ENCODE measurements around the gene FRS3. TPM values are rescaled to one million over a fixed set of nuclear protein-coding genes. Genes with fewer than 3 reads are reported as not detected.

Gene FRS3
- total and polyA plus RNA-seq, 2 experiments from 2014 or later = 1.3 to 3.3 TPM

DNA sequence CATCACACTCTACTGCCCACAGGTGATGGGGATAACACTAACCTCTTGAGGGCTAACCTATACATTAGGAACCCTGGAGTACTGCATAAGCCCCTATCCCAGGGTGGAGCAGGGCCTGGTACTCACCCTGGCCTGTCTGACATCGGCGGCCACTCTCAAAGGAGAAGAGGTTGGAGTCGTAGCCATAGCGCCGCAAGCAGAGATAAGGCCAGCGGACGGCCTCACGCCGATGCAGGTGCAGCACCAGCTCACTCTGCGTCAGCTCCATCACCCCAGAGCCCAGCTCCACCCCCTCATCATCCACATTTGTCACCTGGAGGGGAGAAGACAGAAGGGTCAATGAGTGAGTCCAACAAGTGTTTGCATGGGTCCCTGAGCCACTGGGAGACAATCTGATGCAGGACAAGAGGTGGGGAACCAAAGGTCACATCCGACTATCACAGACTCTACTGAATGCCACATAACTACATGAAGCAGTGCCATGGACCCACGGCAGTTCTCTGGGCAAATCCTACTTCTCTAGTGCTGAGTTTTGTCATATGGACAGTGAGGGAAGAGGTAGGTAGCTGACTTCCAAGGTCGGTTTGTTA lies 4.3 kb downstream of the FRS3 start:
- H3K9me3 Mint-ChIP-seq = no peaks in the 10 kb centered on the region
- H3K27me3 Mint-ChIP-seq (ENCODE audit: insufficient read depth, low read depth, poor library complexity) = peaks cover 16% of the 10 kb centered on the region
- peaks cover 6% of the 10 kb centered on the region; the same call in 2 of the 3 replicates for H3K4me1 Mint-ChIP-seq
- H3K79me2 ChIP-seq (replicated peaks; ENCODE audit: insufficient read depth) = 0 out of 2 replicates have a peak, but pooled peaks cover 7% of the 10 kb centered on the region
- peaks cover 9% of the 10 kb centered on the region; the same call in 1 of the 2 replicates for H3K27me3 ChIP-seq (ENCODE audit: insufficient read depth)
- no peak overlapping the region for H3K4me3 ChIP-seq
- H4K20me1 ChIP-seq (replicated peaks; ENCODE audit: insufficient read depth) = no peaks in the 10 kb centered on the region
- ATAC-seq = no peak
- H3K36me3 Mint-ChIP-seq (ENCODE audit: low read depth) = peaks cover 19% of the 10 kb centered on the region
- H2AFZ ChIP-seq = no peak overlapping the region
- no peaks in the 10 kb centered on the region; the same call in 1 of the 2 replicates for H3K36me3 ChIP-seq (ENCODE audit: insufficient read depth)
- H3K4me1 ChIP-seq (ENCODE audit: insufficient read depth) = peaks cover 6% of the 10 kb centered on the region
- peaks cover 5% of the 10 kb centered on the region; the same call in 1 of the 2 replicates for H3F3A ChIP-seq (replicated peaks; ENCODE audit: low read depth)
- no peak overlapping the region for H3K4me3 Mint-ChIP-seq
- H3K9me2 ChIP-seq (ENCODE audit: insufficient read depth) = no peaks in the 10 kb centered on the region
- DNase-seq (ENCODE audit: low spot score) = no peak
- no peak overlapping the region for H3K27ac Mint-ChIP-seq
- H3K27ac ChIP-seq (ENCODE audit: low read depth) = no peak overlapping the region
- no peak overlapping the region for H3K4me2 ChIP-seq
- TF ChIP-seq ZNF114 (CRISPR knock-in tag; IDR thresholded peaks at IDR 0.05) (no peak), JUNB (IDR thresholded peaks at IDR 0.05; ENCODE audit: unreplicated experiment) (no peak), POLR2AphosphoS5 (IDR thresholded peaks at IDR 0.05; ENCODE audit: low read depth) (no peak), NANOG (IDR thresholded peaks at IDR 0.05; ENCODE audit: borderline replicate concordance) (no peak), CREB1 (CRISPR knock-in tag; IDR thresholded peaks at IDR 0.05; ENCODE audit: low read depth) (no peak), EZH2 (IDR thresholded peaks at IDR 0.05; ENCODE audit: low read depth, unreplicated experiment) (no peak), EZH2phosphoT487 (IDR thresholded peaks at IDR 0.05; ENCODE audit: unreplicated experiment) (no peak), STAT1 (IDR thresholded peaks at IDR 0.05; ENCODE audit: unreplicated experiment) (no peak)
- TF ChIP-seq, protein P1, sequence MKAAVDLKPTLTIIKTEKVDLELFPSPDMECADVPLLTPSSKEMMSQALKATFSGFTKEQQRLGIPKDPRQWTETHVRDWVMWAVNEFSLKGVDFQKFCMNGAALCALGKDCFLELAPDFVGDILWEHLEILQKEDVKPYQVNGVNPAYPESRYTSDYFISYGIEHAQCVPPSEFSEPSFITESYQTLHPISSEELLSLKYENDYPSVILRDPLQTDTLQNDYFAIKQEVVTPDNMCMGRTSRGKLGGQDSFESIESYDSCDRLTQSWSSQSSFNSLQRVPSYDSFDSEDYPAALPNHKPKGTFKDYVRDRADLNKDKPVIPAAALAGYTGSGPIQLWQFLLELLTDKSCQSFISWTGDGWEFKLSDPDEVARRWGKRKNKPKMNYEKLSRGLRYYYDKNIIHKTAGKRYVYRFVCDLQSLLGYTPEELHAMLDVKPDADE (IDR thresholded peaks at IDR 0.05) = no peak
- TF ChIP-seq, protein P2, sequence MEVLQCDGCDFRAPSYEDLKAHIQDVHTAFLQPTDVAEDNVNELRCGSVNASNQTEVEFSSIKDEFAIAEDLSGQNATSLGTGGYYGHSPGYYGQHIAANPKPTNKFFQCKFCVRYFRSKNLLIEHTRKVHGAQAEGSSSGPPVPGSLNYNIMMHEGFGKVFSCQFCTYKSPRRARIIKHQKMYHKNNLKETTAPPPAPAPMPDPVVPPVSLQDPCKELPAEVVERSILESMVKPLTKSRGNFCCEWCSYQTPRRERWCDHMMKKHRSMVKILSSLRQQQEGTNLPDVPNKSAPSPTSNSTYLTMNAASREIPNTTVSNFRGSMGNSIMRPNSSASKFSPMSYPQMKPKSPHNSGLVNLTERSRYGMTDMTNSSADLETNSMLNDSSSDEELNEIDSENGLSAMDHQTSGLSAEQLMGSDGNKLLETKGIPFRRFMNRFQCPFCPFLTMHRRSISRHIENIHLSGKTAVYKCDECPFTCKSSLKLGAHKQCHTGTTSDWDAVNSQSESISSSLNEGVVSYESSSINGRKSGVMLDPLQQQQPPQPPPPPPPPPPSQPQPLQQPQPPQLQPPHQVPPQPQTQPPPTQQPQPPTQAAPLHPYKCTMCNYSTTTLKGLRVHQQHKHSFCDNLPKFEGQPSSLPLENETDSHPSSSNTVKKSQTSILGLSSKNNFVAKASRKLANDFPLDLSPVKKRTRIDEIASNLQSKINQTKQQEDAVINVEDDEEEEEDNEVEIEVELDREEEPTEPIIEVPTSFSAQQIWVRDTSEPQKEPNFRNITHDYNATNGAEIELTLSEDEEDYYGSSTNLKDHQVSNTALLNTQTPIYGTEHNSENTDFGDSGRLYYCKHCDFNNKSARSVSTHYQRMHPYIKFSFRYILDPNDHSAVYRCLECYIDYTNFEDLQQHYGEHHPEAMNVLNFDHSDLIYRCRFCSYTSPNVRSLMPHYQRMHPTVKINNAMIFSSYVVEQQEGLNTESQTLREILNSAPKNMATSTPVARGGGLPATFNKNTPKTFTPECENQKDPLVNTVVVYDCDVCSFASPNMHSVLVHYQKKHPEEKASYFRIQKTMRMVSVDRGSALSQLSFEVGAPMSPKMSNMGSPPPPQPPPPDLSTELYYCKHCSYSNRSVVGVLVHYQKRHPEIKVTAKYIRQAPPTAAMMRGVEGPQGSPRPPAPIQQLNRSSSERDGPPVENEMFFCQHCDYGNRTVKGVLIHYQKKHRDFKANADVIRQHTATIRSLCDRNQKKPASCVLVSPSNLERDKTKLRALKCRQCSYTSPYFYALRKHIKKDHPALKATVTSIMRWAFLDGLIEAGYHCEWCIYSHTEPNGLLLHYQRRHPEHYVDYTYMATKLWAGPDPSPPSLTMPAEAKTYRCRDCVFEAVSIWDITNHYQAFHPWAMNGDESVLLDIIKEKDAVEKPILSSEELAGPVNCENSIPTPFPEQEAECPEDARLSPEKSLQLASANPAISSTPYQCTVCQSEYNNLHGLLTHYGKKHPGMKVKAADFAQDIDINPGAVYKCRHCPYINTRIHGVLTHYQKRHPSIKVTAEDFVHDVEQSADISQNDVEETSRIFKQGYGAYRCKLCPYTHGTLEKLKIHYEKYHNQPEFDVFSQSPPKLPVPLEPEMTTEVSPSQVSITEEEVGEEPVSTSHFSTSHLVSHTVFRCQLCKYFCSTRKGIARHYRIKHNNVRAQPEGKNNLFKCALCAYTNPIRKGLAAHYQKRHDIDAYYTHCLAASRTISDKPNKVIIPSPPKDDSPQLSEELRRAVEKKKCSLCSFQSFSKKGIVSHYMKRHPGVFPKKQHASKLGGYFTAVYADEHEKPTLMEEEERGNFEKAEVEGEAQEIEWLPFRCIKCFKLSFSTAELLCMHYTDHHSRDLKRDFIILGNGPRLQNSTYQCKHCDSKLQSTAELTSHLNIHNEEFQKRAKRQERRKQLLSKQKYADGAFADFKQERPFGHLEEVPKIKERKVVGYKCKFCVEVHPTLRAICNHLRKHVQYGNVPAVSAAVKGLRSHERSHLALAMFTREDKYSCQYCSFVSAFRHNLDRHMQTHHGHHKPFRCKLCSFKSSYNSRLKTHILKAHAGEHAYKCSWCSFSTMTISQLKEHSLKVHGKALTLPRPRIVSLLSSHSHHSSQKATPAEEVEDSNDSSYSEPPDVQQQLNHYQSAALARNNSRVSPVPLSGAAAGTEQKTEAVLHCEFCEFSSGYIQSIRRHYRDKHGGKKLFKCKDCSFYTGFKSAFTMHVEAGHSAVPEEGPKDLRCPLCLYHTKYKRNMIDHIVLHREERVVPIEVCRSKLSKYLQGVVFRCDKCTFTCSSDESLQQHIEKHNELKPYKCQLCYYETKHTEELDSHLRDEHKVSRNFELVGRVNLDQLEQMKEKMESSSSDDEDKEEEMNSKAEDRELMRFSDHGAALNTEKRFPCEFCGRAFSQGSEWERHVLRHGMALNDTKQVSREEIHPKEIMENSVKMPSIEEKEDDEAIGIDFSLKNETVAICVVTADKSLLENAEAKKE (CRISPR knock-in tag; IDR thresholded peaks at IDR 0.05) = no peak

All from GM23338 (cell line).